Measurements from ENCODE around the gene SLC17A9.

Gene SLC17A9

GRCh38 chr20:62957136-62958117 lies 4.9 kb downstream of the SLC17A9 start:
- no peak overlapping the region for H3K23ac ChIP-seq (ENCODE audit: low read length in 2 of 2)

GRCh38 chr20:62958388-62959100 lies 6.0 kb downstream of the SLC17A9 start:
- Histone ChIP-seq H2BK120ac (ENCODE audit: low read depth, low read length) (no peak overlapping the region), H3K27ac (ENCODE audit: low read length, poor library complexity, severe bottlenecking) (no peak overlapping the region), H2AFZ (ENCODE audit: low read depth, low read length) (no peak overlapping the region), H3K36me3 (ENCODE audit: control insufficient read depth in 1 of 2, insufficient read depth in 2 of 2, low read depth in 1 of 2, low read length in 2 of 2) (peaks cover 4 to 20% of the 10 kb centered on the region in 2 experiments), H3K79me1 (replicated peaks; ENCODE audit: low read length, poor library complexity, severe bottlenecking) (no peaks in the 10 kb centered on the region), H2AK5ac (ENCODE audit: low read length, severe bottlenecking) (no peak overlapping the region), H3K4me1 (ENCODE audit: control insufficient read depth, insufficient read depth, low read depth, low read length) (peaks cover 12% of the 10 kb centered on the region), H3K14ac (ENCODE audit: low read length in 2 of 2) (no peak overlapping the region), H3K9ac (ENCODE audit: low read length) (no peak overlapping the region), H4K91ac (ENCODE audit: low read length) (no peak overlapping the region), H3K18ac (ENCODE audit: low read depth in 1 of 2, low read length in 2 of 2) (no peak overlapping the region), H2BK12ac (ENCODE audit: low read length in 2 of 2) (no peak overlapping the region), H3K23ac (ENCODE audit: low read length in 2 of 2) (no peak overlapping the region), H3K4ac (ENCODE audit: low read depth in 1 of 2, low read length in 2 of 2) (no peak overlapping the region), H3K9me3 (ENCODE audit: control insufficient read depth, low read length) (no peaks in the 10 kb centered on the region), H4K8ac (ENCODE audit: low read length) (no peak overlapping the region), H3K27me3 (ENCODE audit: control insufficient read depth in 1 of 2, insufficient read depth in 1 of 2, low read length in 2 of 2) (peaks cover 0 to 8% of the 10 kb centered on the region in 2 experiments), H2BK5ac (ENCODE audit: low read depth, low read length, poor library complexity, severe bottlenecking) (no peak overlapping the region), H3K4me3 (ENCODE audit: insufficient read depth in 1 of 2, low read depth in 1 of 2, low read length in 2 of 2) (no peak overlapping the region), H3K4me2 (ENCODE audit: low read length, poor library complexity, severe bottlenecking) (no peak overlapping the region), H2BK15ac (ENCODE audit: low read depth, poor library complexity, severe bottlenecking) (no peak overlapping the region)
- 83% methylated on average over 8 of the region's 10 CpGs for WGBS
- DNase-seq = no peak

More at GRCh38 chr20:62957136-62958117, 4.9 kb downstream of the SLC17A9 start:
- no peak overlapping the region for H3K4me3 ChIP-seq (ENCODE audit: insufficient read depth in 1 of 2, low read depth in 1 of 2, low read length in 2 of 2)
- no peak overlapping the region for H3K14ac ChIP-seq (ENCODE audit: low read length in 2 of 2)
- no peak for DNase-seq
- H2AFZ ChIP-seq (ENCODE audit: low read depth, low read length) = no peak overlapping the region
- H3K4me1 ChIP-seq (ENCODE audit: control insufficient read depth, insufficient read depth, low read depth, low read length) = peaks cover 22% of the 10 kb centered on the region
- H2AK5ac ChIP-seq (ENCODE audit: low read length, severe bottlenecking) = no peak overlapping the region
- peaks cover 2% of the 10 kb centered on the region for H3K79me1 ChIP-seq (replicated peaks; ENCODE audit: low read length, poor library complexity, severe bottlenecking)
- H2BK15ac ChIP-seq (ENCODE audit: low read depth, poor library complexity, severe bottlenecking) = no peak overlapping the region
- peak overlapping the region; percentile 40 for H4K91ac ChIP-seq (ENCODE audit: low read length)
- H3K9me3 ChIP-seq (ENCODE audit: control insufficient read depth, low read length) = no peaks in the 10 kb centered on the region
- H3K4me2 ChIP-seq (ENCODE audit: low read length, poor library complexity, severe bottlenecking) = no peak overlapping the region
- peaks cover 4 to 13% of the 10 kb centered on the region in 2 experiments for H3K36me3 ChIP-seq (ENCODE audit: control insufficient read depth in 1 of 2, insufficient read depth in 2 of 2, low read depth in 1 of 2, low read length in 2 of 2)
- 94% methylated on average over 36 of the region's 36 CpGs for WGBS
- peaks cover 0 to 3% of the 10 kb centered on the region in 2 experiments for H3K27me3 ChIP-seq (ENCODE audit: control insufficient read depth in 1 of 2, insufficient read depth in 1 of 2, low read length in 2 of 2)
- no peak overlapping the region for H2BK5ac ChIP-seq (ENCODE audit: low read depth, low read length, poor library complexity, severe bottlenecking)
- H4K8ac ChIP-seq (ENCODE audit: low read length) = no peak overlapping the region
- no peak overlapping the region for H2BK12ac ChIP-seq (ENCODE audit: low read length in 2 of 2)
- H2BK120ac ChIP-seq (ENCODE audit: low read depth, low read length) = no peak overlapping the region
- H3K9ac ChIP-seq (ENCODE audit: low read length) = no peak overlapping the region
- no peak overlapping the region for H3K27ac ChIP-seq (ENCODE audit: low read length, poor library complexity, severe bottlenecking)
- H3K4ac ChIP-seq (ENCODE audit: low read depth in 1 of 2, low read length in 2 of 2) = no peak overlapping the region
- no peak overlapping the region for H3K18ac ChIP-seq (ENCODE audit: low read depth in 1 of 2, low read length in 2 of 2)

- Histone ChIP-seq H3K79me1 (replicated peaks; ENCODE audit: low read length, poor library complexity, severe bottlenecking) (no peaks in the 10 kb centered on the region), H2BK120ac (ENCODE audit: low read depth, low read length) (no peak overlapping the region), H3K27me3 (ENCODE audit: control insufficient read depth in 1 of 2, insufficient read depth in 1 of 2, low read length in 2 of 2) (peaks cover 4 to 11% of the 10 kb centered on the region in 2 experiments), H3K4me2 (ENCODE audit: low read length, poor library complexity, severe bottlenecking) (no peak overlapping the region), H2AK5ac (ENCODE audit: low read length, severe bottlenecking) (no peak overlapping the region), H2BK5ac (ENCODE audit: low read depth, low read length, poor library complexity, severe bottlenecking) (no peak overlapping the region), H3K9ac (ENCODE audit: low read length) (no peak overlapping the region), H2BK12ac (ENCODE audit: low read length in 2 of 2) (no peak overlapping the region), H3K36me3 (ENCODE audit: control insufficient read depth in 1 of 2, insufficient read depth in 2 of 2, low read depth in 1 of 2, low read length in 2 of 2) (peaks cover 4 to 28% of the 10 kb centered on the region in 2 experiments), H3K14ac (ENCODE audit: low read length in 2 of 2) (no peak overlapping the region), H3K18ac (ENCODE audit: low read depth in 1 of 2, low read length in 2 of 2) (no peak overlapping the region), H3K4me1 (ENCODE audit: control insufficient read depth, insufficient read depth, low read depth, low read length) (peaks cover 7% of the 10 kb centered on the region), H2BK15ac (ENCODE audit: low read depth, poor library complexity, severe bottlenecking) (no peak overlapping the region), H3K23ac (ENCODE audit: low read length in 2 of 2) (no peak overlapping the region), H3K4me3 (ENCODE audit: insufficient read depth in 1 of 2, low read depth in 1 of 2, low read length in 2 of 2) (no peak overlapping the region), H2AFZ (ENCODE audit: low read depth, low read length) (no peak overlapping the region), H4K8ac (ENCODE audit: low read length) (no peak overlapping the region), H3K27ac (ENCODE audit: low read length, poor library complexity, severe bottlenecking) (no peak overlapping the region), H3K4ac (ENCODE audit: low read depth in 1 of 2, low read length in 2 of 2) (no peak overlapping the region), H4K91ac (ENCODE audit: low read length) (no peak overlapping the region), H3K9me3 (ENCODE audit: control insufficient read depth, low read length) (no peaks in the 10 kb centered on the region)
- no peak for DNase-seq
- WGBS = 84% methylated on average over 43 of the region's 43 CpGs
Observed at GRCh38 chr20:62959101-62959971, 6.8 kb downstream of the SLC17A9 start.
